Islet of Langerhans (tissue), 1 donor: ENCODE results near the gene MCC.

Experiments used
- FAIRE-seq: peaks from one replicate; lab custom pipeline; 2011; peaks lifted over from hg19 to GRCh38; lab: Jason Lieb, UNC

Gene MCC

GRCh38 chr5:113269023-113269997 lies 218.9 kb downstream of the MCC start:
- FAIRE-seq, result peak; percentile 93

- no peak for FAIRE-seq
Measured at GRCh38 chr5:113268232-113268631, 220.0 kb downstream of the MCC start.

- FAIRE-seq, result no peak
Measured at GRCh38 chr5:113267361-113267900, 220.8 kb downstream of the MCC start.

- FAIRE-seq, result peak; percentile 51
Measured at GRCh38 chr5:113266913-113267227, 221.4 kb downstream of the MCC start.

- FAIRE-seq, result no peak
Measured at GRCh38 chr5:113266227-113266912, 221.9 kb downstream of the MCC start.

- FAIRE-seq, result no peak
Measured at GRCh38 chr5:113265190-113265589, 223.1 kb downstream of the MCC start.

GRCh38 chr5:113264046-113264445 lies 224.2 kb downstream of the MCC start:
- FAIRE-seq, result no peak

- FAIRE-seq, result no peak
Measured at GRCh38 chr5:113263545-113263944, 224.7 kb downstream of the MCC start.

- no peak for FAIRE-seq
Measured at GRCh38 chr5:113262674-113263073, 225.6 kb downstream of the MCC start.

- no peak for FAIRE-seq
Measured at GRCh38 chr5:113259034-113259433, 229.2 kb downstream of the MCC start.

- FAIRE-seq, result no peak
Measured at GRCh38 chr5:113257545-113257944, 230.7 kb downstream of the MCC start.

GRCh38 chr5:113256671-113257452 lies 231.4 kb downstream of the MCC start:
- FAIRE-seq, result peak; percentile 30

GRCh38 chr5:113255579-113256386 lies 232.5 kb downstream of the MCC start:
- FAIRE-seq, result no peak

GRCh38 chr5:113255105-113255504 lies 233.1 kb downstream of the MCC start:
- no peak for FAIRE-seq

GRCh38 chr5:113253037-113253436 lies 235.2 kb downstream of the MCC start:
- FAIRE-seq, result no peak

GRCh38 chr5:113252066-113252465 lies 236.2 kb downstream of the MCC start:
- FAIRE-seq, result no peak

- no peak for FAIRE-seq
Measured at GRCh38 chr5:113250341-113250953, 237.8 kb downstream of the MCC start.

GRCh38 chr5:113249206-113249605 lies 239.0 kb downstream of the MCC start:
- no peak for FAIRE-seq

- no peak for FAIRE-seq
Measured at GRCh38 chr5:113246361-113246870, 241.8 kb downstream of the MCC start.

- FAIRE-seq, result no peak
Measured at GRCh38 chr5:113245427-113246225, 242.6 kb downstream of the MCC start.
